Limb (tissue), 2 donors: ENCODE data around the gene OAF.
A peak's percentile ranks its signal among the peaks of the same experiment; 100 is the strongest.

Source experiments
- DNase-seq, 2 donors: peaks; one replicate each; pipeline ENCODE4 v3.0.0-alpha.2; 2016; ENCODE audit errors: extremely low spot score in 2 of 2

The OAF gene

GRCh38 chr11:120183701-120184141, 27.1 kb upstream of the OAF start:
- no peak for DNase-seq

GRCh38 chr11:120184371-120184945, 26.4 kb upstream of the OAF start:
- DNase-seq, result peak in 1 of 2 donors; percentile 33

GRCh38 chr11:120184946-120185705, 25.7 kb upstream of the OAF start:
- DNase-seq, result peak in 1 of 2 donors; percentile 62

- peak; percentile 81 to 90 for DNase-seq
Observed at GRCh38 chr11:120185706-120186455, 25.0 kb upstream of the OAF start.

- no peak for DNase-seq
Observed at GRCh38 chr11:120186456-120186773, 24.4 kb upstream of the OAF start.

GRCh38 chr11:120186774-120187591, 23.8 kb upstream of the OAF start:
- DNase-seq, result peak; percentile 78 to 87

- DNase-seq, result no peak
Observed at GRCh38 chr11:120188371-120188770, 22.5 kb upstream of the OAF start.

- DNase-seq, result no peak
Observed at GRCh38 chr11:120188811-120189455, 21.9 kb upstream of the OAF start.

- no peak for DNase-seq
Observed at GRCh38 chr11:120191058-120191457, 19.8 kb upstream of the OAF start.

GRCh38 chr11:120192831-120193625, 17.8 kb upstream of the OAF start:
- no peak for DNase-seq

GRCh38 chr11:120194166-120194565, 16.7 kb upstream of the OAF start:
- DNase-seq, result no peak

GRCh38 chr11:120195601-120196320, 15.1 kb upstream of the OAF start:
- peak in 1 of 2 donors; percentile 66 for DNase-seq

GRCh38 chr11:120196826-120197225, 14.0 kb upstream of the OAF start:
- no peak for DNase-seq

- peak; percentile 76 to 78 for DNase-seq
Observed at GRCh38 chr11:120197251-120197891, 13.5 kb upstream of the OAF start.

- peak in 1 of 2 donors; percentile 66 for DNase-seq
Observed at GRCh38 chr11:120197977-120198376, 12.9 kb upstream of the OAF start.

GRCh38 chr11:120198403-120198786, 12.4 kb upstream of the OAF start:
- DNase-seq, result no peak

GRCh38 chr11:120198787-120199469, 11.9 kb upstream of the OAF start:
- DNase-seq, result no peak

- DNase-seq, result no peak
Observed at GRCh38 chr11:120199613-120200012, 11.2 kb upstream of the OAF start.

- DNase-seq, result no peak
Observed at GRCh38 chr11:120200677-120201076, 10.2 kb upstream of the OAF start.
